ENCODE data around the gene RRH.

The RRH gene

DNA sequence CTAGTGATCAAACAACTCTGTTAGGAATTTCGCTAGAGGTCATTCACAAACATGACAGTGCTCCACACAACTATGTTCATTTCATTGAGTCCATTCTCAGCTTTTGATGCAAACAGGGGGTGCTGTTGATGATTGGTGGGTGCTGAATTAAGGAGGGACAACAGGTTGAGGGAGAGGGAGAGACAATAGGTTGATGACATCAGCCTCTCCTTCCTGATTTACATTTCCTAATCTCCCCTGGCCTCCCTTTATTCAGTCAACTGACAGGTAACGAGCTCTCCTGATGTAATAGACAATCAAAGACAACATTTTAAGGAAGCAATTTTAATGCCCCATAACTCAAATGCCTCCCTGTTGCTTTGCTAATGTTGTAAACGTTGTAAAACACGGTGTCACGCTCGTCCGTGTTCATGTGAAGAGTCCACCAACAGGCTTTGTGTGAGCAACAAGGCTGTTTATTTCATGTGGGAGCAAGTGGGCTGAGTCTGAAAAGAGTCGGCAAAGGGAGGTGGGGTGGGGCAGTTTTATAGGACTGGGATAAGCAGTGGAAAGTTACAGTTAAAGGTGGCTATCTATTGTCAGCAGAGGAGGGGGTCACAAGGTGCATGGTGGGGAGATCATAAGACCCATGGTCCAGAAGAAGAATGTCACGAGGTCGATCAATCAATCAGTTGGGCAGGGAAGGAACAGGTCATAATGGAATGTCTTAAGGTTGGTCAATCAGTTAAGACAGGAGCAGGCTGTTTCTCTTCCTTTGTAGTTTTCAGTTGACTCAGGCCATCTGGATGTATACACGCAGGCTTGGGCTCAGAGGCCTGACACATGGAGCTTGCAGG lies 17.0 kb upstream of the RRH start:
- no peaks in the 10 kb centered on the region for H3K9me2 ChIP-seq (replicated peaks; ENCODE audit: insufficient read depth, low read length)
- no peaks in the 10 kb centered on the region for H4K20me1 ChIP-seq (ENCODE audit: low read depth, low read length)
- H2AFZ ChIP-seq (ENCODE audit: low read depth, low read length, severe bottlenecking): no peak overlapping the region
- H3K27ac ChIP-seq (ENCODE audit: low read depth, low read length): no peak overlapping the region
- H3K79me2 ChIP-seq (ENCODE audit: insufficient read depth, low read length): peaks cover 3% of the 10 kb centered on the region
- no peak overlapping the region for H3K4me3 ChIP-seq (ENCODE audit: insufficient read depth, low read length, poor library complexity, severe bottlenecking)
- no peaks in the 10 kb centered on the region for H3K27me3 ChIP-seq (ENCODE audit: low read length)
- TF ChIP-seq, protein P1, sequence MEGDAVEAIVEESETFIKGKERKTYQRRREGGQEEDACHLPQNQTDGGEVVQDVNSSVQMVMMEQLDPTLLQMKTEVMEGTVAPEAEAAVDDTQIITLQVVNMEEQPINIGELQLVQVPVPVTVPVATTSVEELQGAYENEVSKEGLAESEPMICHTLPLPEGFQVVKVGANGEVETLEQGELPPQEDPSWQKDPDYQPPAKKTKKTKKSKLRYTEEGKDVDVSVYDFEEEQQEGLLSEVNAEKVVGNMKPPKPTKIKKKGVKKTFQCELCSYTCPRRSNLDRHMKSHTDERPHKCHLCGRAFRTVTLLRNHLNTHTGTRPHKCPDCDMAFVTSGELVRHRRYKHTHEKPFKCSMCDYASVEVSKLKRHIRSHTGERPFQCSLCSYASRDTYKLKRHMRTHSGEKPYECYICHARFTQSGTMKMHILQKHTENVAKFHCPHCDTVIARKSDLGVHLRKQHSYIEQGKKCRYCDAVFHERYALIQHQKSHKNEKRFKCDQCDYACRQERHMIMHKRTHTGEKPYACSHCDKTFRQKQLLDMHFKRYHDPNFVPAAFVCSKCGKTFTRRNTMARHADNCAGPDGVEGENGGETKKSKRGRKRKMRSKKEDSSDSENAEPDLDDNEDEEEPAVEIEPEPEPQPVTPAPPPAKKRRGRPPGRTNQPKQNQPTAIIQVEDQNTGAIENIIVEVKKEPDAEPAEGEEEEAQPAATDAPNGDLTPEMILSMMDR (IDR thresholded peaks at IDR 0.05; ENCODE audit: insufficient read depth, low read length, poor library complexity, severe bottlenecking): no peak
- no peak for TF ChIP-seq EZH2phosphoT487 (conservative IDR thresholded peaks at IDR 0.05; ENCODE audit: low read length)
- H3K4me2 ChIP-seq (ENCODE audit: low read depth, low read length, poor library complexity, severe bottlenecking): no peak overlapping the region
- no peaks in the 10 kb centered on the region for H3K9me3 ChIP-seq (ENCODE audit: insufficient read depth, low read length)
- no peaks in the 10 kb centered on the region for H3K36me3 ChIP-seq (ENCODE audit: low read length)
- H3F3A ChIP-seq (ENCODE audit: insufficient read depth): no peaks in the 10 kb centered on the region; the same call in 1 of the 2 replicates
- no peak overlapping the region for H3K9ac ChIP-seq (ENCODE audit: low read length)

DNA sequence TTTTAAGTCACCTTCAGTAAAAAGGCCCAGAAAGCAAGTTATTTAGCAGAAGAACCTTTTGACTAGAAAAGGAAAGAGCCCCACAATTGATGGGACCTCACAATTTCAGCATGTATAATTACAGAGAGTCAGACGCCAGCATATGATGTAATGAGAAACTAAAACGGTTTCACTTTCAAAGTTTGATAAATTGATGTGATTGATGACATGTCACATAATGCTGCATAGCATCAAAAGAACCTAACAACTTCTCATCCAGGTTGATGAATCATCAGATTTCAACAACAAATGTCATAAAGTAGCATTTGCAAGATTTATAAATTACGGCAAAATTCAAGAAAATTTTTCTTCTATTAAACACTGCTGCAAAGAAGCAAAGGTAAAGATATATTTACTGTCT lies 16.1 kb upstream of the RRH start:
- H3K36me3 ChIP-seq (ENCODE audit: low read length): no peaks in the 10 kb centered on the region
- H3K27ac ChIP-seq (ENCODE audit: low read depth, low read length): no peak overlapping the region
- H3K9me2 ChIP-seq (replicated peaks; ENCODE audit: insufficient read depth, low read length): no peaks in the 10 kb centered on the region
- no peaks in the 10 kb centered on the region for H4K20me1 ChIP-seq (ENCODE audit: low read depth, low read length)
- no peak overlapping the region for H2AFZ ChIP-seq (ENCODE audit: low read depth, low read length, severe bottlenecking)
- no peak overlapping the region for H3K9ac ChIP-seq (ENCODE audit: low read length)
- no peaks in the 10 kb centered on the region for H3K27me3 ChIP-seq (ENCODE audit: low read length)
- H3K4me3 ChIP-seq (ENCODE audit: insufficient read depth, low read length, poor library complexity, severe bottlenecking): no peak overlapping the region
- H3K79me2 ChIP-seq (ENCODE audit: insufficient read depth, low read length): peaks cover 13% of the 10 kb centered on the region
- H3K9me3 ChIP-seq (ENCODE audit: insufficient read depth, low read length): no peaks in the 10 kb centered on the region
- no peaks in the 10 kb centered on the region; the same call in 1 of the 2 replicates for H3F3A ChIP-seq (ENCODE audit: insufficient read depth)
- TF ChIP-seq, protein P1 (IDR thresholded peaks at IDR 0.05; ENCODE audit: insufficient read depth, low read length, poor library complexity, severe bottlenecking): no peak
- TF ChIP-seq EZH2phosphoT487 (conservative IDR thresholded peaks at IDR 0.05; ENCODE audit: low read length): no peak
- H3K4me2 ChIP-seq (ENCODE audit: low read depth, low read length, poor library complexity, severe bottlenecking): no peak overlapping the region

DNA sequence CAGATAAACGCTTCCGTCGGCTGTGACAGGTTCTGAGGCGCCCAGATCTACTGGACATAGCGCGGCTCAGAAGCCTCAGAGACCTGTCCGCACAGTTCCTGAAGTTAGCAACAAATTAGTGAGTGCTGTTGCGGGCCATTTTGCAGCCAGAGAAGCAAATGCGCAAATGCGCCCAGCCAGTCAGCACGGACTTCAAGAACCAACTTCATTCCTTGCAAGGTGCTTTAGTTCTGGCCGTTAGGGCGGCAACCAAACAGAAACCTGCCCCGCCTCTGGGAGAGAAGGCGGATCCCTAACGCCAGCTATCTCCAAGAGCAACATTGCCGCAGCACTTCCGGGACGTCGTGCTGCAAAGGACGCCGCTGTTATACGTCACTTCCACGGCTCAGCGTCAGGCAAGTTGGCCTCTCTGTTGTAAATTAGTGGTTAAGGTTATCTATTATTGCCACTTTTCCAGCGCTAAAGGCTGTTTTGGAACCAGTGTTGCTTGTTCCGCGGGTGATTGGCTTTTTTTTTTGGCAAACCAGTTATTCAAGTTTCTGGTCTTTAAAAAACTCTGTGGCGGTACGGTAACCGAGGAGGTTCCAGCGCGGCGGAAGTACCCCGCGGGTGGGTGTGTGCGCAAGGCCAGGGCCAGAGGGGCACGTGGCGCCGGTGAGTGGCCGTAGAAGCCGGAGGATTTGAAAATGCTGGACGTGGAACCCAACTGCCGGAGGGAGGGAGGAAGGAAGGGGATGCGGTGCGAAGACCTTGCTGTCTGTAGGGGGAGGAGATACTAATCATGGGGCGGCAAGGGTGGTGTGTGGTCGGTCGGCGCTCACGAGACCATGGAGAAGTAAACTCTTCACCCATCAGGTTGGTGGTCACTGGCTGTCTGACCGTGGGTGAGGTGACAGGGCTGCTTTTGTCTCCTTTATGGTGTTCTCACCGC lies 12.4 kb upstream of the RRH start, which contains the start of gene GAR1:
Gene GAR1, plus strand, starts transcription at position 612 of the 931 bp plus-strand sequence. CDS start 403 bp downstream, outside the sequence.
- Histone ChIP-seq H3K4me2 (ENCODE audit: low read depth, low read length, poor library complexity, severe bottlenecking) (peak within 1 kb of the TSS; percentile 59), H4K20me1 (ENCODE audit: low read depth, low read length) (no peaks in the 10 kb centered on the region), H3K27me3 (ENCODE audit: low read length) (no peaks in the 10 kb centered on the region), H3K9ac (ENCODE audit: low read length) (peak within 1 kb of the TSS; percentile 89), H3K36me3 (ENCODE audit: low read length) (no peaks in the 10 kb centered on the region), H3K9me3 (ENCODE audit: insufficient read depth, low read length) (no peaks in the 10 kb centered on the region), H3K27ac (ENCODE audit: low read depth, low read length) (peak within 1 kb of the TSS; percentile 48; the same call in 1 of the 2 replicates), H3K79me2 (ENCODE audit: insufficient read depth, low read length) (peaks cover 31% of the 10 kb centered on the region), H3K9me2 (replicated peaks; ENCODE audit: insufficient read depth, low read length) (no peaks in the 10 kb centered on the region), H3K4me3 (ENCODE audit: insufficient read depth, low read length, poor library complexity, severe bottlenecking) (peak within 1 kb of the TSS; percentile 82), H3F3A (ENCODE audit: insufficient read depth) (no peaks in the 10 kb centered on the region; the same call in 1 of the 2 replicates), H2AFZ (ENCODE audit: low read depth, low read length, severe bottlenecking) (peak within 1 kb of the TSS; percentile 96)
- no peak for TF ChIP-seq EZH2phosphoT487 (conservative IDR thresholded peaks at IDR 0.05; ENCODE audit: low read length)
- TF ChIP-seq, protein P1 (IDR thresholded peaks at IDR 0.05; ENCODE audit: insufficient read depth, low read length, poor library complexity, severe bottlenecking): no peak
